Activated naive CD8-positive, alpha-beta T cell (primary cell): ENCODE data around the gene KLHL29.
A peak's percentile ranks its signal among the peaks of the same experiment; 100 is the strongest.
"Not testable (repeated sequence)": the region's sequence is repeated elsewhere in the genome, so short reads cannot be mapped to it uniquely, and the experiment has no call there.

Experiments used
- H3K27ac Mint-ChIP-seq: one replicate; pipeline ENCODE4 v1.8.0; 2021; ENCODE audit warnings: mixed read lengths
- H3K27me3 Mint-ChIP-seq: one replicate; pipeline ENCODE4 v1.8.0; 2021; ENCODE audit warnings: mixed read lengths
- H3K36me3 Mint-ChIP-seq: one replicate; pipeline ENCODE4 v1.8.0; 2021; ENCODE audit warnings: mixed read lengths
- H3K4me1 Mint-ChIP-seq: one replicate; pipeline ENCODE4 v1.8.0; 2021; ENCODE audit warnings: low read depth, mixed read lengths
- H3K4me3 Mint-ChIP-seq: one replicate; pipeline ENCODE4 v1.8.0; 2021; ENCODE audit warnings: mild to moderate bottlenecking, mixed read lengths
- H3K9me3 Mint-ChIP-seq: one replicate; pipeline ENCODE4 v1.8.0; 2021; ENCODE audit warnings: low read depth, mixed read lengths

Gene KLHL29

DNA sequence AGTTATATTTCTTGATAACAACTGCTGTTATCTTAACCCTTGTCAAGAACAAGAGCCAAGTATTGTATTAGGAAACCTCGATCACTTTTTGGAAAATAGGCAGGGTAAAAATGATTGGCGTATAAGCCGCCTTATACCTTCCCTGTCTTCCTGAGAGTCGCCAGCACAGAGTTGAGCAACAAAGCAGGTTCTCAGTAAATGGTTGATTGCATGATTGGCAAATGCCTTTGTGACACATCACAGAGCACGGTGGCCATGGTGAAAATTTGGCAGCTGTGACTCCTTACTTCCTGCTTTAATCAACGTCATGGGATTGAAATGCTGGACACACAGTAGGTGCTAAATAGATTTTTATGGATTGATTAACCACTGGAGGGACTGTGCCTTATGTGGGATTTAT, 3.9 kb upstream of the KLHL29 start:
- H3K27ac Mint-ChIP-seq = peak overlapping the region; percentile 29
- peaks cover 3% of the 10 kb centered on the region for H3K9me3 Mint-ChIP-seq
- peak overlapping the region; percentile 76 for H3K4me3 Mint-ChIP-seq
- H3K4me1 Mint-ChIP-seq = peaks cover 22% of the 10 kb centered on the region
- H3K27me3 Mint-ChIP-seq = peaks cover 4% of the 10 kb centered on the region
- no peaks in the 10 kb centered on the region for H3K36me3 Mint-ChIP-seq

GRCh38 chr2:23381485-23381884, 3.5 kb upstream of the KLHL29 start:
- H3K27me3 Mint-ChIP-seq = peaks cover 7% of the 10 kb centered on the region
- H3K4me1 Mint-ChIP-seq = peaks cover 25% of the 10 kb centered on the region
- H3K36me3 Mint-ChIP-seq = no peaks in the 10 kb centered on the region
- H3K27ac Mint-ChIP-seq = no peak overlapping the region
- H3K4me3 Mint-ChIP-seq = peak overlapping the region; percentile 7
- peaks cover 3% of the 10 kb centered on the region for H3K9me3 Mint-ChIP-seq

DNA sequence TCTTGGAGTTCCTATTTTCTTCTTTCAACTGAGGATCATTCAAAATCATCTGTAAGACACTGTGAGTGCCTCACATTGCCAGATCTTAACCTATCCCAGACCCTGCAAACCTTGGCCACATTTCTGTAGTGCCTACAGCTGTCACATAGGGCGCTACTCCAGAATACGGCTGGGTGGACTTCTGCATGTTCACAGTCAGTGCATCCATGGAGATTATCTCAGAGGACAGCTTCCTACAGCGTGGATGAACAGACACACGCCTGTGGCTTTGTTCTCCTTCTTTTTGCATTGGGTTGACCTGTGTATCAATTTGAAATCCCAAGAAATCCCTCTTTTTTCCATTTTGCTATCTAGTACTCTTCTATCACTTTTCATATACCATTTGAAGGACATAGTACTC, 1.9 kb upstream of the KLHL29 start:
- Mint-ChIP-seq H3K4me1 (peaks cover 29% of the 10 kb centered on the region), H3K36me3 (no peaks in the 10 kb centered on the region), H3K27ac (no peak overlapping the region), H3K27me3 (peaks cover 15% of the 10 kb centered on the region), H3K9me3 (peaks cover 3% of the 10 kb centered on the region), H3K4me3 (no peak overlapping the region)

DNA sequence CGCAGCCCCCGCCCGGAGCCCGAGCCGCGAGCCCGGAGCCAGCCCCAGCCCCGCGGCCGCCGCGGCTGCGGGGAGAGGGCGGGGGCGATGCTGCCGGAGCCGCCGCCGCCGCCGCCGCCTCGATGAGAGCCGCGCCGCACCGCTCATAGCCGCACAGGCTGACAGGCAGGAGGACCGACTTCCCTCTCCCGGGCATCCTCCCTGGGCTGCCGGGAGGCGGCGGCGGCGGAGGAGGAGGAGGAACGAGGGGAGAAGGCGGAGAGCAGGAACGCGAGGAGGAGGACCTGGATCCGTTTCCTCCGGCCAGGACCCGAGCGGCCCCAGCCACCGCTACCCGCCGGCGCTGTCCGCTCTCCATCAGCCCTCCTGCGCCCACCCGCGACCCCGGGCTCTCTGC, 370 bp downstream of the KLHL29 start:
- Mint-ChIP-seq H3K36me3 (no peaks in the 10 kb centered on the region), H3K4me1 (peaks cover 30% of the 10 kb centered on the region), H3K9me3 (peaks cover 3% of the 10 kb centered on the region), H3K27ac (no peak overlapping the region), H3K27me3 (peaks cover 34% of the 10 kb centered on the region), H3K4me3 (no peak overlapping the region)

DNA sequence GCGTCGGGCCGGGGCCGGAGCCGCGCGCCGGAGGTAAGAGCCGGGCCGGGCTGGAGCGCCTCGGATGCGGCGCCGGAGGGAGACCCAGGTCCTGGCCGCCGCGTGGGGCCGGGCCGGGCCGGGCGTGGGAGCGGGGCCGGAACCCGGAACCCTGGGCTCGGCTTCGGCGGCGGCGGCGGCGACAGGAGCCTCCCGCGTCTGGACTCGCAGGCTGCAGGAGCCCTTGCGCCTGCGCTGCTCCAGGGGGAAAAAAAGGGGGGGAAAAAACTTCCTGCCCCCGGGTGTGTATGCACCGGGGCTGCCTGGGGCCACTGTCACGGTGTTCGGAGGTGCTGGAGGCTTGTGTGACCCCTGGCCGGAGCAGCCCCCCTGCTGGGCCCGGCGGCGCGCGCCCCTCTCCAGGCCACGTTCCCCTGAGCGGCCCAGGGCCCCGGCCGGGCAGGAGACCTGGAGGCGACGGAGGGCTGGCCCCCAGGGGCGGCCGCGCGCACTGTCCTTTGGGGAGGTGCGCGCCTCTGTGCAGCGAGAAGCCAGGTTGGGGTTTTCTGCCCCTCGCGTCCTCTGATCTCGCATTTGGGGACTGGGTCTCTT, 864 bp downstream of the KLHL29 start:
- Mint-ChIP-seq H3K27ac (no peak overlapping the region), H3K4me1 (peaks cover 25% of the 10 kb centered on the region), H3K9me3 (peaks cover under 1% of the 10 kb centered on the region), H3K27me3 (peaks cover 34% of the 10 kb centered on the region), H3K36me3 (no peaks in the 10 kb centered on the region), H3K4me3 (peak overlapping the region; percentile 90)

DNA sequence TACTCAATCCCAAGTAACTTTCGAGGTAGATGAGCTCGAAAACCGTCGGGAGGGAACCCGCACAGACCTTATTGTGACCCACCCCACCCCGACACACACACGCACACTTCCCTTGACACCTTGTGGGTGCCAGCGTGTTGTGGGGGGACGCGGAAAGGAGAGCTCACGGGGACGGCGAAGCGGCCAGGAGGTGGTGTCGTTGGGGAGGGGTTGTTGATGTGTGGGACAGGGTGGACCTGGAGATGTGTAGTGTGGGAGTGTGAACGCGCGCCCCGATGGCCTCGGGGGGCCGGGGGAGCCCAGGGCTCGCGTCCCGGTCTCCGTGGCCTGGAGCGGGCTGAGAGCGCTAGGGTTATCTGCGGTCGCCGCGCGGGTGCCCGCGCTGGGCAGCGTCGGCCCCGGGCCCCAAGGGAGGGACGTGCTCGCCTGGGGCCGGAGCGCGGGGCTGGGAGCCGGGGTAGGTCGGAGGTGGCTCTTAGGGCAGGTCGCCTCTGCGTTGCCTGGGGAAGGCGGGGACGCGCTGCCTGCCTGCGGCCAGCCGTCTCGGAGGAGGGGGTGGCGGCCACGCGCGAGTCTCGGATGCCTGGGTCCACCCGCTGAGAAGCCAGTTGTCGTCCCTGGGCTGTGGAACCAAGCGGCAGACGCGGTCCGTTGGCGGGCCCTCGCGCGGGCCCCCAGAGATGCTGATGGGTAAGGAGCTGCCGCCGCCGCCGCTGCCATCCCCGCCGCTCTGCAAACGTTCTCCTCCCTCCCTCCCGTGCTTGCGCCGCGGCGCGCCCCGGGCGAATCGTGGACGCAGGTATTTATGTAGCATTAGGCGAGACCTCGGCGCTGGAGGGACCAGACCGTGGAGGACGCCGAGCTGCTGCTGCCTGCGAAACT, 1.6 kb downstream of the KLHL29 start:
- H3K27me3 Mint-ChIP-seq = peaks cover 39% of the 10 kb centered on the region
- H3K9me3 Mint-ChIP-seq = no peaks in the 10 kb centered on the region
- H3K27ac Mint-ChIP-seq = no peak overlapping the region
- H3K4me3 Mint-ChIP-seq = peak overlapping the region; percentile 90
- H3K36me3 Mint-ChIP-seq = no peaks in the 10 kb centered on the region
- H3K4me1 Mint-ChIP-seq = peaks cover 21% of the 10 kb centered on the region

GRCh38 chr2:23387221-23387550, 2.2 kb downstream of the KLHL29 start:
- H3K9me3 Mint-ChIP-seq = no peaks in the 10 kb centered on the region
- no peaks in the 10 kb centered on the region for H3K36me3 Mint-ChIP-seq
- H3K27ac Mint-ChIP-seq = no peak overlapping the region
- peaks cover 19% of the 10 kb centered on the region for H3K4me1 Mint-ChIP-seq
- peak overlapping the region; percentile 76 for H3K4me3 Mint-ChIP-seq
- H3K27me3 Mint-ChIP-seq = peaks cover 43% of the 10 kb centered on the region

DNA sequence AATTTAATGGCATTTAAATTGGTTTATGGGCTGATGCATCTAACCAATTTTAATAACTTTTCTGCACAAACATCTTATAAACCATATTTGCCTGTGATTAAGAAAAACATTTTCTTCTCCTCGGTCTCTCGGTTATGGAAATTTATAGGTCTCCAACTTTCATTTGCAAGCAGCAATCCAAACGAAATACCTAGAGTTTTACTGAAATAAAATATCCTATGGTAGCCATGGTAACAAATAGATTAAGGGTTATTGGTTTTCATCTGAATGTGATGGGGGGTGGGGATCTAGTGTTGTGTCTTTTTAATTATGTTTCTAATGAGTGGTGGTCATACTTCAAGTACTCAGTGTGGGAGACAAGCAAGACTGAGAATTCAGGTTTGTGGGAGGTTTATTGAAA, 2.9 kb downstream of the KLHL29 start:
- peak overlapping the region; percentile 53 for H3K4me3 Mint-ChIP-seq

GRCh38 chr2:23388294-23388693, 3.3 kb downstream of the KLHL29 start:
- H3K9me3 Mint-ChIP-seq = no peaks in the 10 kb centered on the region
- H3K4me3 Mint-ChIP-seq = no peak overlapping the region
- no peaks in the 10 kb centered on the region for H3K36me3 Mint-ChIP-seq
- peaks cover 19% of the 10 kb centered on the region for H3K4me1 Mint-ChIP-seq
- H3K27me3 Mint-ChIP-seq = peaks cover 50% of the 10 kb centered on the region
- H3K27ac Mint-ChIP-seq = no peak overlapping the region

More for the DNA sequence above, 2.9 kb downstream of the KLHL29 start:
- Mint-ChIP-seq H3K27ac (no peak overlapping the region), H3K36me3 (no peaks in the 10 kb centered on the region), H3K27me3 (peaks cover 46% of the 10 kb centered on the region), H3K4me1 (peaks cover 19% of the 10 kb centered on the region), H3K9me3 (no peaks in the 10 kb centered on the region)

DNA sequence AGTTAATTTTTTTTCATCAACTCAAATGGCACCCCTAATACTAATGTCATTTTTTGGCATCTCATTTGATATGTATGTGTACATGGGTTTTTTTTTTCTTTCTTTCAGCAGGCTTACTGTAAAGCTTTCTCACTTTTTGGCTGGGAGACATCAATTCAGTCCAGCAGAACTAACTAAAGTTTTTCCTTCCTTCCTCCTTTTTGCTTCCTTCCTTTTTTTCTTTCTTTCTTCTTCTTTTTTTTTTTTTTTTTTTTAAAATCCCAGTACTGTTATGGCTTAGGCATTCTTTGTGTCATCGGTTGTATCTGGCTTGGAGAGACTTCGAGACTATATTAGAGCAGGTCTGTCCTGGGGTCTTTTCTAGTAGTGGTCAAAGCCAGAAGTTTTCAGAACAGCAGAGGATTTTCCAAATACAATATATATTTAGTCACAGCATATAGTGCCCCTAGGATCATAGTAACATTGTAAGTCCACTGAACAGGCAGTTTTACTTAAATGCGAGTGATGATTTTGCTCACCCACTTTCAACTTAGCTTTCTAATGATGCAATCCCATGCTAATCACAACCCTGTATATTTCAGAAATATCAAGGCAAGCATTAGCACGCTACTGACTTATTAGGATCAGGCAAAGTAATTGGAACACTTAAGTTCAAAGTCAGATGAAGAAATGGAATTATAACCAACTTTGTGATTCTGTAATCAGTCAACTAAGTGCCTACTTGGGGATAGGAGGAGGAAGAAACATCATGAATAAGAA, 4.0 kb downstream of the KLHL29 start:
- no peak overlapping the region for H3K27ac Mint-ChIP-seq
- no peak overlapping the region for H3K4me3 Mint-ChIP-seq
- H3K9me3 Mint-ChIP-seq = no peaks in the 10 kb centered on the region
- H3K36me3 Mint-ChIP-seq = no peaks in the 10 kb centered on the region
- H3K27me3 Mint-ChIP-seq = peaks cover 52% of the 10 kb centered on the region
- H3K4me1 Mint-ChIP-seq = peaks cover 19% of the 10 kb centered on the region

GRCh38 chr2:23390152-23390551, 5.2 kb downstream of the KLHL29 start:
- H3K9me3 Mint-ChIP-seq = no peaks in the 10 kb centered on the region
- peaks cover 21% of the 10 kb centered on the region for H3K4me1 Mint-ChIP-seq
- H3K4me3 Mint-ChIP-seq = no peak overlapping the region
- no peak overlapping the region for H3K27ac Mint-ChIP-seq
- H3K27me3 Mint-ChIP-seq = peaks cover 54% of the 10 kb centered on the region
- H3K36me3 Mint-ChIP-seq = no peaks in the 10 kb centered on the region

DNA sequence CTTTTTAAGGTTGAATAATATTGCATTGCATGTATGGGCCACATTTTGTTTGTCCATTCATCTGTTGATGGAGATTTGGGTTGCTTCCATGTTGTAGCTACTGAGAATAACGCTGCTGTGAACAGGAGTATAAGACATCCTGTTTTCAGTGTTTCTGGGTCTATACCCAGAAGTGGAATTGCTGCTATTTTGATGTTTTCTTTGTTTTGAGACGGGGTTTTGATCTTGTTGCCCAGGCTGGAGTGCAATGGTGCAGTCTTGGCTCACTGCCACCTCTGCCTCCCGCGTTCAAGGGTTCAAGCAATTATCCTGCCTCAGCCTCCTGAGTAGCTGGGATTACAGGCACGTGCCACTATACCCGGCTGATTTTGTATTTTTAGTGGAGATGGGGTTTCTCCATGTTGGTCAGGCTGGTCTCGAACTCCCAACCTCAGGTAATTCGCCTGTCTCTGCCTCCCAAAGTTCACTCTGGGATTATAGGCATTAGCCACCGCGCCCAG, 6.3 kb downstream of the KLHL29 start:
- not testable (repeated sequence) for H3K36me3 Mint-ChIP-seq, H3K9me3 Mint-ChIP-seq, H3K4me3 Mint-ChIP-seq, H3K27ac Mint-ChIP-seq
- Mint-ChIP-seq H3K4me1 (peaks cover 19% of the 10 kb centered on the region), H3K27me3 (peaks cover 52% of the 10 kb centered on the region)

DNA sequence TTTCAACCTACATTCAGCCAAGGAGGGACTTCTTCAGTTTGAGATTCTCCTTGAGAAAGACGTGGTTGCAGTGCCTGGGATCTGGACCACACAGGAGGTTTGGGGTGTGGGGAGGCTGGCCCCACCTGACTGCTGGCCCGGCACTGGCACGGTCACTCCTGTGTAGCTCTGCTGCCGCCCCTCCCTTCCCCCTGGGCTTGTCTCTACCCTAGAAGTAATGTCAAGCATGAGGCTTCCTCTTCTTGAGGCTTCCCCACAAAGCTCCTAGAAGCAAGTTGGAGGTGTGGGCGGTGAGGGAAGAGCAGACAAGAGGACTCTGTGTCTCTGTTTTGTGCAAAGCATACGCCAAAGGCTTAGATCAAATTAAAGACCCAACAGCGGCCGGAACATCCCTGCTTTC, 8.7 kb downstream of the KLHL29 start:
- H3K36me3 Mint-ChIP-seq = no peaks in the 10 kb centered on the region
- H3K4me3 Mint-ChIP-seq = no peak overlapping the region
- H3K9me3 Mint-ChIP-seq = no peaks in the 10 kb centered on the region
- peaks cover 38% of the 10 kb centered on the region for H3K27me3 Mint-ChIP-seq
- H3K4me1 Mint-ChIP-seq = peaks cover 13% of the 10 kb centered on the region
- H3K27ac Mint-ChIP-seq = no peak overlapping the region

DNA sequence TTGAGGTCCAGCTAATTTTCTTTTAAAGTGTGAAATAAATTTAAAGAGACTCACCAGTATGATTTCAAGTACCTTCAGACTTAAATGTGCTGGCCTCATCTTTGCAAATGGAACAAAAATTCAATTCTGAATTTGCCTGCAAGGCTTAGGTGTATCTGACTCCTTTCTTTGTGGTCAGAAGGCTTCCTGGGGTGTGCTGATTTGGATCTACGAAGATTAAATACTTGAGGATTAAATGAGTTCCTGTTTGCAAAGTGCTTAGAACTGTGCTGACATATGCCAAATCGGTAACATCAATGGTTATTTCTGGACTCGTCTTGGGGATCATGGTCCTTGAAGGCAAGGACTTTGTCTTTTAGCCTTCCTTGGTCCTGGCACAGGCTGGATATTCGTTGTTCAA, 9.7 kb downstream of the KLHL29 start:
- H3K4me1 Mint-ChIP-seq = peaks cover 13% of the 10 kb centered on the region
- no peak overlapping the region for H3K27ac Mint-ChIP-seq
- H3K9me3 Mint-ChIP-seq = no peaks in the 10 kb centered on the region
- H3K36me3 Mint-ChIP-seq = no peaks in the 10 kb centered on the region
- no peak overlapping the region for H3K4me3 Mint-ChIP-seq
- H3K27me3 Mint-ChIP-seq = peaks cover 29% of the 10 kb centered on the region

- H3K4me1 Mint-ChIP-seq = peaks cover 7% of the 10 kb centered on the region
- H3K4me3 Mint-ChIP-seq = no peak overlapping the region
- H3K27me3 Mint-ChIP-seq = peaks cover 16% of the 10 kb centered on the region
- no peaks in the 10 kb centered on the region for H3K36me3 Mint-ChIP-seq
- no peaks in the 10 kb centered on the region for H3K9me3 Mint-ChIP-seq
- no peak overlapping the region for H3K27ac Mint-ChIP-seq
These were observed 12.5 kb downstream of the KLHL29 start for GRCh38 chr2:23397478-23397877.
